ENCODE results near the gene NR1I2.

DNA sequence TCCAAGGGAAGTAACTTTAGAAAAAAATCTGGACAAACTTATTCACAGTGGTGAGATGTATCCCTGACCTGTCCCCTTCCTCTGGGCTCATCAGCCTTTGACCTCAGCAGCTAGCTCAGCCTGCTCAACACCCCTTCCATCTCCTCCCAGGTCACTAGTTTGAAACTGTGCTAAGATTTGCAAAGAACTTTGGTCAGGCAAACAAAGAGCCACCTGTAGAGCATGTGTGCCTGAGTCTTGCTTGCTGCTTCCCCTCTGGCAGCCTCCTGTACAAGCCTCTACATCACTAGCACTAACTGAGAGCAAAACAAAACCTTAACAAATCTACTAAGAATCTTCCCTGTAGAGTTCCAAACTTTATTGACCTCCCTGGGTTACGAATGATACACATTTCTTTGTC, 43.9 kb downstream of the NR1I2 start:
- TF ChIP-seq, protein P1, sequence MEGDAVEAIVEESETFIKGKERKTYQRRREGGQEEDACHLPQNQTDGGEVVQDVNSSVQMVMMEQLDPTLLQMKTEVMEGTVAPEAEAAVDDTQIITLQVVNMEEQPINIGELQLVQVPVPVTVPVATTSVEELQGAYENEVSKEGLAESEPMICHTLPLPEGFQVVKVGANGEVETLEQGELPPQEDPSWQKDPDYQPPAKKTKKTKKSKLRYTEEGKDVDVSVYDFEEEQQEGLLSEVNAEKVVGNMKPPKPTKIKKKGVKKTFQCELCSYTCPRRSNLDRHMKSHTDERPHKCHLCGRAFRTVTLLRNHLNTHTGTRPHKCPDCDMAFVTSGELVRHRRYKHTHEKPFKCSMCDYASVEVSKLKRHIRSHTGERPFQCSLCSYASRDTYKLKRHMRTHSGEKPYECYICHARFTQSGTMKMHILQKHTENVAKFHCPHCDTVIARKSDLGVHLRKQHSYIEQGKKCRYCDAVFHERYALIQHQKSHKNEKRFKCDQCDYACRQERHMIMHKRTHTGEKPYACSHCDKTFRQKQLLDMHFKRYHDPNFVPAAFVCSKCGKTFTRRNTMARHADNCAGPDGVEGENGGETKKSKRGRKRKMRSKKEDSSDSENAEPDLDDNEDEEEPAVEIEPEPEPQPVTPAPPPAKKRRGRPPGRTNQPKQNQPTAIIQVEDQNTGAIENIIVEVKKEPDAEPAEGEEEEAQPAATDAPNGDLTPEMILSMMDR (IDR thresholded peaks at IDR 0.05; ENCODE audit: poor library complexity, severe bottlenecking) = no peak
- TF ChIP-seq EP300 (conservative IDR thresholded peaks at IDR 0.05; ENCODE audit: poor library complexity, severe bottlenecking) = no peak
- no peak for TF ChIP-seq MXI1 (conservative IDR thresholded peaks at IDR 0.05; ENCODE audit: poor library complexity, severe bottlenecking)
- no peak for TF ChIP-seq POLR2AphosphoS5 (IDR thresholded peaks at IDR 0.05)
- no peak for TF ChIP-seq SMC3 (conservative IDR thresholded peaks at IDR 0.05; ENCODE audit: poor library complexity)
- no peak for TF ChIP-seq EZH2 (IDR thresholded peaks at IDR 0.05; ENCODE audit: borderline replicate concordance, insufficient read depth, low read length, poor library complexity, severe bottlenecking)
